ENCODE results near the gene IL5RA.

DNA sequence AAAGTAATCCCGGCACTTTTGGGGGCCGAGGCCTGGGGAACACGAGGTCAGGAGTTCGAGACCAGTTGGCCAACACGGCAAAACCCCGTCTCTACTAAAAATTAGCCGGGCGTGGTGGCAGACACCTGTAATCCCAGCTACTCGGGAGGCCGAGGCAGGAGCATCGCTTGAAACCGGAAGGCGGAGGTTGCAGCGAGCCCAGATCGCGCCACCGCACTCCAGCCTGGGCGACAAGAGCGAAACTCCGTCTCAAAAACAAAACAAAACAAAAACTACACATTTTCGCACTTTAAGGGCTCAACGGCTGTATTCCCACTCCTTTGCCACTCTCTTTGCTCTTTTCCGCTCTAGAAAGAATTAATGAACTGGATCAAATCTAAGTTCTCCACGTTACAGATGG is 15.8 kb upstream of the IL5RA start:
- TF ChIP-seq, protein P1, sequence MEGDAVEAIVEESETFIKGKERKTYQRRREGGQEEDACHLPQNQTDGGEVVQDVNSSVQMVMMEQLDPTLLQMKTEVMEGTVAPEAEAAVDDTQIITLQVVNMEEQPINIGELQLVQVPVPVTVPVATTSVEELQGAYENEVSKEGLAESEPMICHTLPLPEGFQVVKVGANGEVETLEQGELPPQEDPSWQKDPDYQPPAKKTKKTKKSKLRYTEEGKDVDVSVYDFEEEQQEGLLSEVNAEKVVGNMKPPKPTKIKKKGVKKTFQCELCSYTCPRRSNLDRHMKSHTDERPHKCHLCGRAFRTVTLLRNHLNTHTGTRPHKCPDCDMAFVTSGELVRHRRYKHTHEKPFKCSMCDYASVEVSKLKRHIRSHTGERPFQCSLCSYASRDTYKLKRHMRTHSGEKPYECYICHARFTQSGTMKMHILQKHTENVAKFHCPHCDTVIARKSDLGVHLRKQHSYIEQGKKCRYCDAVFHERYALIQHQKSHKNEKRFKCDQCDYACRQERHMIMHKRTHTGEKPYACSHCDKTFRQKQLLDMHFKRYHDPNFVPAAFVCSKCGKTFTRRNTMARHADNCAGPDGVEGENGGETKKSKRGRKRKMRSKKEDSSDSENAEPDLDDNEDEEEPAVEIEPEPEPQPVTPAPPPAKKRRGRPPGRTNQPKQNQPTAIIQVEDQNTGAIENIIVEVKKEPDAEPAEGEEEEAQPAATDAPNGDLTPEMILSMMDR (IDR thresholded peaks at IDR 0.05 in 8 of 11, conservative IDR thresholded peaks at IDR 0.05 in 3 of 11), result no peak
- TF ChIP-seq POLR2A (IDR thresholded peaks at IDR 0.05), result no peak

Measured in spleen (tissue), 7 donors.